ENCODE data around the gene AP5B1. TPM values are rescaled to one million over a fixed set of nuclear protein-coding genes. Genes with fewer than 3 reads are reported as not detected.

The AP5B1 gene
- total and polyA plus RNA-seq, 9 of the 15 experiments (the other 6 are each of a cell fraction or from before 2014, with no cell fraction given), result 0.51 to 24.2 (median 5.1) TPM

- Histone ChIP-seq H3K79me2 (ENCODE audit: control insufficient read depth, insufficient read depth, low read length) (no peaks in the 10 kb centered on the region), H4K20me1 (replicated peaks; ENCODE audit: control insufficient read depth, insufficient read depth, low read length) (no peaks in the 10 kb centered on the region), H3K27ac (ENCODE audit: extremely low read depth, low read depth, low read length) (no peak overlapping the region), H3K27me3 (ENCODE audit: control insufficient read depth in 2 of 2, insufficient read depth in 2 of 2, low read length in 2 of 2) (peaks cover 2 to 9% of the 10 kb centered on the region in 2 experiments; a peak in 3 of 5 replicates), H3K4me1 (replicated peaks in 1 of 2; ENCODE audit: control insufficient read depth in 2 of 2, insufficient read depth in 2 of 2, low read length in 2 of 2) (peaks cover 3 to 6% of the 10 kb centered on the region in 2 experiments; a peak in 3 of 5 replicates), H3K9ac (ENCODE audit: insufficient read depth in 1 of 2, low read depth in 2 of 2, low read length in 2 of 2) (no peak overlapping the region), H2AFZ (ENCODE audit: low read depth, low read length) (no peak overlapping the region), H3K36me3 (ENCODE audit: control insufficient read depth, insufficient read depth, low read length) (no peaks in the 10 kb centered on the region), H3K4me2 (ENCODE audit: insufficient read depth, low read length) (no peak overlapping the region), H3K4me3 (no peak overlapping the region), H3K9me3 (replicated peaks; ENCODE audit: control insufficient read depth, insufficient read depth, low read depth, low read length) (no peaks in the 10 kb centered on the region; the same call in 1 of the 2 replicates), H3K9me1 (ENCODE audit: control insufficient read depth, insufficient read depth, low read length) (no peaks in the 10 kb centered on the region)
- BruUV-seq (replicated peaks), result no TSS peak
- FAIRE-seq (no peak), ATAC-seq (no peak), DNase-seq (ENCODE audit: extremely low read depth in 1 of 4, low spot score in 3 of 4) (no peak)
- intact Hi-C loops (cut with micrococcal nuclease) (no loop called here), in situ Hi-C loops (cut with MboI) (no loop called here)
- TF ChIP-seq TRIM24 (IDR thresholded peaks at IDR 0.05), result no peak
- TF ChIP-seq RFX1 (IDR thresholded peaks at IDR 0.05), result peak; percentile 82
- TF ChIP-seq ZNF592 (IDR thresholded peaks at IDR 0.05), result no peak
- 6% methylated on average over 5 of the region's 5 CpGs for WGBS (ENCODE audit: insufficient coverage, low coverage, missing lambda C conversion rate)
- POLR2A ChIA-PET, result no interaction called here
- CTCF ChIA-PET (ENCODE audit: low intra/inter-chr PET ratio), result no interaction called here
These were observed 50.3 kb downstream of the AP5B1 start for GRCh38 chr11:65730461-65730860.
